ENCODE results near the gene SNRPF.

DNA sequence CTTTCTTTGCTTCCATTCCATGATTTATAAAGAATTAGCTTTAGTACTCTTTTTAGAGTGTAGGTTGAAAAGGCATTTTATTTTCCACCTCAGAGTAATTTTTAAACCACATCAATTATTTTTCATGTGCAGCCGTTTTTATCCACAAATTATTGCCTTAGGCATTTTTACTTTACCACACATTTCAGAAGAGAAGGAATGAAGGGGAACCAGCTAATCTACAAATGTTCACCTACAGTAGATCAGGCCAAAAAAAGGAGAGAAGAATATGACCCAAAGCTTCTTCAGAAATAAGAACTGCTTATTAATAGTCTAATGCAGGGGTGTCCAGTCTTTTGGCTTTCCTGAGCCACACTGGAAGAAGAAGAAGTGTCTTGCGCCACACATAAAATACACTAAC lies 48.3 kb upstream of the SNRPF start:
- no peak for TF ChIP-seq EP300 (IDR thresholded peaks at IDR 0.05)
- TF ChIP-seq, protein P1, sequence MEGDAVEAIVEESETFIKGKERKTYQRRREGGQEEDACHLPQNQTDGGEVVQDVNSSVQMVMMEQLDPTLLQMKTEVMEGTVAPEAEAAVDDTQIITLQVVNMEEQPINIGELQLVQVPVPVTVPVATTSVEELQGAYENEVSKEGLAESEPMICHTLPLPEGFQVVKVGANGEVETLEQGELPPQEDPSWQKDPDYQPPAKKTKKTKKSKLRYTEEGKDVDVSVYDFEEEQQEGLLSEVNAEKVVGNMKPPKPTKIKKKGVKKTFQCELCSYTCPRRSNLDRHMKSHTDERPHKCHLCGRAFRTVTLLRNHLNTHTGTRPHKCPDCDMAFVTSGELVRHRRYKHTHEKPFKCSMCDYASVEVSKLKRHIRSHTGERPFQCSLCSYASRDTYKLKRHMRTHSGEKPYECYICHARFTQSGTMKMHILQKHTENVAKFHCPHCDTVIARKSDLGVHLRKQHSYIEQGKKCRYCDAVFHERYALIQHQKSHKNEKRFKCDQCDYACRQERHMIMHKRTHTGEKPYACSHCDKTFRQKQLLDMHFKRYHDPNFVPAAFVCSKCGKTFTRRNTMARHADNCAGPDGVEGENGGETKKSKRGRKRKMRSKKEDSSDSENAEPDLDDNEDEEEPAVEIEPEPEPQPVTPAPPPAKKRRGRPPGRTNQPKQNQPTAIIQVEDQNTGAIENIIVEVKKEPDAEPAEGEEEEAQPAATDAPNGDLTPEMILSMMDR (IDR thresholded peaks at IDR 0.05), result no peak
- TF ChIP-seq POLR2A (IDR thresholded peaks at IDR 0.05), result no peak
- no peak for TF ChIP-seq POLR2AphosphoS5 (IDR thresholded peaks at IDR 0.05)

All from stomach (tissue), 4 donors.